ENCODE data around the gene KIAA1549. TPM values are rescaled to one million over a fixed set of nuclear protein-coding genes. Genes with fewer than 3 reads are reported as not detected.
"Not testable (repeated sequence)": the region's sequence is repeated elsewhere in the genome, so short reads cannot be mapped to it uniquely, and the experiment has no call there.

KIAA1549 gene
- total RNA-seq (2014; rRNA removed; shearing (Covaris generic)) = 2.2 and 2.4 TPM in 2 replicates

DNA sequence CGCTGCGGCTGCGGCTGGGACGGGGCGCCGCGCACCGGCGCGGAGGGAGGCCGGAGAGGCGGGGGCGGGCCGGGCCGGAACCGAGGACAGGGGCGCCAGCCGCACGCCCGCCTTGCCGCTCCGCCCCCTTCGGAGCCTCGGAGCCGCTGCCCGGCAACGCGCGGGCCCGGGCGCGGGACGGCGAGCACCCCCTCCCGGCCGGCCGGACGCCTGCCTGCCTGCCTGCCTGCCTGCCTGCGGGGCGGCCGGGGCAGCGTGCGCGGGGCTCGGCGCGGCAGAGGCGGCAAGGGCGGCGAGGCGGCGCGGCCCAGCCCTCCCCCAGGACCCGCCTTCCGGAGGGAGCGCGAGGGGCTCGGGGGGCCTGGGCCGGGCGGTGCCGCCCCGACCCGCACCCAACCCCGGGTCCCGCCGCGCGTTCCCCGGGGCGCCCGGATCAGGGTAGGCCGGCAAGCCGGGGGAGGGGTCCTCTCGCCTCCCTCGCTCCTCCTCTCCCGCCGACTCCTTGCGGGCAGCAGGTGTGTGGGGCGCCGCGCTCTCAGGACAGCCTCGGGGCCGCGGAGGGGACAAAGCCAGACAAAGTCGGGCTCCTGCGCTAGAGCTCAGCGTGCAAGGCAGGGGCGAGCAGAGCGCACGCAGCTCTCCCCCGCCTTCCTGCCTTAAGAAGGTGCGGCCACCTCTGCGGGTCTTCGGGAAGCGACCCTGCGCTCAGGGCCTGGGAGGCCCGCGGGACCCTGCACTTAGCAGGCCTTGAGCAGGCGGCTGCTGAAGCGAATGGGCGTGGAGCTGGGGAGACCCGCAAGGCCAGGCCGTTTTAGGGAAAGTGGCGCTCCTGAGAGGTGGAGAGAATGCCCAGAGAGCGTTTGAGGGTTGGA is at the start of gene KIAA1549:
Gene KIAA1549 (minus strand): TSS at position 58 of the 872 bp plus-strand sequence. CDS start 120 bp downstream, outside the sequence.
- DNase-seq (ENCODE audit: low spot score) = no peak

DNA sequence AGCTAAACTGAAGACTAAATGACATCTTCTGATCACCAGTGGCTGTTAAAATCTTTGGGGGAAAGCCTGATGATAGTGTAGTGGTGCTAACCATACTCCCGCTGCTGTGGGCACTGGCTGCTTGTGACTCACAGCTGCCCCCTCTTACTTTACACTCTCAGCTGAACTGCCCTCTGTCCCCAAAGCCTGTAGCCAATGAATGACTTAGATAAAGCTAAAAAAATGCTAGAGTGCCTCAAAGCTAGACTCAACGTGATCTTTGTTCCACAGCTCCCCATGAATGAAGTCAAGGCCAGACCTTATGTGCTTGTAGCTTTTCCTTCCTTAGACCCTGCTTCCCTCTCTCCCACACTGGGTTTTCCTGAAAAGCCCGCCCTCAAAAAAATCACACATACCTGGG is 48.2 kb upstream of the KIAA1549 start:
- no peak for DNase-seq (ENCODE audit: low spot score)

- DNase-seq (ENCODE audit: low spot score) = no peak
Observed at GRCh38 chr7:139026551-139026950, 45.4 kb upstream of the KIAA1549 start.

- not testable (repeated sequence) for DNase-seq (ENCODE audit: low spot score)
Observed at GRCh38 chr7:139025861-139026260, 44.7 kb upstream of the KIAA1549 start.

GRCh38 chr7:139023076-139023475 is 41.9 kb upstream of the KIAA1549 start:
- DNase-seq (ENCODE audit: low spot score) = no peak

GRCh38 chr7:139022286-139022685 is 41.1 kb upstream of the KIAA1549 start:
- DNase-seq (ENCODE audit: low spot score) = no peak

DNA sequence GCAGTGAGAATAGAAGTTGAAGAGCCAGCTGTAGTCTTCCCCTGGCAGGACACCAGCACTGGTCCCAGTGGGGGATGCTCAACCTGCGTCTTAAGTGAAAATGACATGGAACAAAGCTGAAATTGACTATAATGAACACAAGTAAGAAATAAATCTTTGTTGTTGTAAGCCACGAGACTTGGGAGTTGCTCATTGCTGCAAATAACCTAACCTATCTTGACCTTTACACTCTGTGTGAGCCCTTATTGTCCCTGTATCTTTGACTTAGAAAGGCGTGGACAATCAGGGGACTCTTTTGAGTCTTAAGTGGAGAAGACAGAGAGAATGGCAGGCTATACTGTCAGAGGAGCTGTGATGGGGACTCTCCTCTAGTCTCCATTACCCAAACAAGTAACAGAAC is 37.7 kb upstream of the KIAA1549 start:
- DNase-seq (ENCODE audit: low spot score) = no peak

DNA sequence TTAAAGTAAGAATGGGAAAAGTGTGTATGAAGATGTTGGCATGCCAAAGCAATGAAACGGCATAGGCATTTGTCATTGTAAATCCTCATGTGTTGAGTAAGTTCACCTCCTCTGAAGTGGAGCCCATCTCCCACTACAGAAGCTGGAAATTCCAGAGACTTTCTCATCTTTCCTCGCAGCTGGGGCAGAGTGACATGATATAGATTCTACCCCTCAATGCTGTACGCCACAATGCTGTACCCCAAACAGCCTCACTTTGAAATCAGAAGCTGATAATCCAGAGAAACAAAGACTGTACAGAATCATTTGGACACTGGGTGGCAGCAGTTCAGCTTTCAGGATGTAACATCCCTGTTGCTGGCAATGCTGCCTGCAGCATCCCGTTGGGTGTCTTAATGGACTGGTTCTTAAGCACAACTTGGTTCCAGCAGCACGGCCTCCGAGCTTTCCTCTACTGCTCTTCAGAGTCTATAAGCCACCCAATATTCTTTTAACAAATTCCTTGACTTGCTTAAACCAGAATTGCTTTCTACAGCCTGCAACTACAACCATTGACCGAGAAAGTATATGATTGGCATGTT is 35.8 kb upstream of the KIAA1549 start:
- DNase-seq (ENCODE audit: low spot score) = peak; percentile 67

DNA sequence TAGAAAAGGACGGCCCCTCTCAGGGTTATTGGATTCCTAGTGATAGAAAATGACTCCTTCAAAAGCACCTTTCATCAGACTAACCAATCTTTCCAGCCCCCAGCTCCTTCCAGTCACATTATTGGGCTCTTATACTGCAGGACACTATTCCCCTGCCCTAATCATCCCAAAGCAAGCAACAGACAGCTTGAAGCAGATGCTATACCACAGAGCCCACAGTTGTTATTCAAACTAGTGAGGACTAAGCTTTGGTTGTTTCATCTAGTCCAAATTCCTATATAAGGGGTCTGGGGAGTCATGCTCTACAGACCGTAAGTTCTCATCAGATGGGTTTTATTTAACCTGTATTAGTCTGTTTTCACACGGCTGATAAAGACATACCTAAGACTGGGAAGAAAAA is 30.2 kb upstream of the KIAA1549 start:
- no peak for DNase-seq (ENCODE audit: low spot score)

DNA sequence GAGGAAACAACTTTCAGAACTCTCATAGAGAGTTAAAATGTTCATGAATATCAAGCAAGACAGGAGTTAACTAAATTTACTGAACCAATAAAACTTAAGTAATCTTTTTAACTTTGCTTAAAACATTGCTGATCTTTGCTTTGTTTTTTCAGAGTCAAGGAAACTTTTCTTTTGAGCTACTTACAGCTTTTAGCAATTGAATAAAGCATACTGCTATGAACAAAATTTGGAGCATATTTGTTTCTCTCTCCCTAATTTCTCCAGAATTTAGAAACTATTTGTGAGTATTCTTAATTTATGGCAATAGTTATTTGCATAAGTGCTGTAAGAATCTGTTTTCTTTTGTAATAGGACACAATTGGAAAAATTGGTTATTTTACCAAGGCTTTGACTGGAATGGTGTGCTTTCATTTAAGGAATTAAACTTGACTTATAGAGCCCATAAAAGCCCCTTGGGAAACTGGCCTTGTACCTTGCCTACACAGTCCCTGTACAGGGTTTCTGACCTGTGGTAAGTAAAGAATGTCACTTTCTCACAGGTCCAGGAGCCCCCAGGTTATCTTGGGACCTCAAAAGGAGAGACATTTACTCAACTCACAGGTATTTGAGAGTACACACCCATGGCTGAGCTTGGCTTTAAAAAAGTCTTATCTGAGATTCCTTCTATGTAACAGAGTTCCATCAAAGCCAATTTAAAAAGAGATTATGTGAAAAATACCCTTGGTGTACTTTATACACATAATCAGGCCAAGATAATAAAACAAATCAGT is 23.3 kb upstream of the KIAA1549 start:
- DNase-seq (ENCODE audit: low spot score) = no peak

- DNase-seq (ENCODE audit: low spot score) = no peak
Observed at GRCh38 chr7:138999414-138999813, 18.2 kb upstream of the KIAA1549 start.

GRCh38 chr7:138992052-138992531 is 10.9 kb upstream of the KIAA1549 start:
- no peak for DNase-seq (ENCODE audit: low spot score)

- no peak for DNase-seq (ENCODE audit: low spot score)
Observed at GRCh38 chr7:138987686-138988085, 6.5 kb upstream of the KIAA1549 start.

GRCh38 chr7:138982204-138982623 is 1.0 kb upstream of the KIAA1549 start:
- DNase-seq (ENCODE audit: low spot score) = no peak

DNA sequence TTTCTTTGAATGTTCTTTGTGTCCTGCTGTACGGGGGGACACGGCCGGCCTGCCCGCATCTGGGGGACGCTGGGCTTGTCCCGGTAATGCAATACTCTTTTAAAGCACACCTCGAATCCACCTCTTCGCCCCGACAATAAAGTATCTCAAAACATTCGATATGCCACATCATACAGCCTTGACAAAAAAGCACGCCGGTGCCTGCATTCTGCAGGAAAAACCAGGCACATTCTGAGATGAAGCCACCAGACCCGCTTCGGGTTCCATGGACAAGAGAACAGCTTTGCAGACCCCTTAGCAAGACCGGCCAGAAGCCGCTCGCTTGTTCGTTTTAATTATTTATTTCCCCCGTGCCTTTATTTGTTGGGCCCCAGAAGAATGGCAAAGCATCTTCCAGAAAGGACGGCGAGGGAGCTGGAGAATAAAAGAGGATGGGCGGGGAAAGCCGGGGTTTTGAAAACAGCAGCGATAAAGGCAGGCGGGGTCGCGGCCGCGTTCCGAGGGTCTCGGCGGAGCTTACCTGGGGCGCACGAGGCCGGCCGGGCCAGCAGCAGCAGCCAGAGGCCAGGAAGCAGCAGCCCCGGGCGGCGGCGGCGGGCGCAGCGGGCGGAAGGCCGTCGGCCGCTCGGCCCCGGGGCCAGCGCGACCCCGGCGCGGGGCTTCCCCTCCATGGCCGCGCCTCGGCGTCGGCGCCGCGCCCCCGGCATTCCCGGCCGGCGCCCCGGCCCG is 462 bp downstream of the KIAA1549 start:
- no peak for DNase-seq (ENCODE audit: low spot score)

DNA sequence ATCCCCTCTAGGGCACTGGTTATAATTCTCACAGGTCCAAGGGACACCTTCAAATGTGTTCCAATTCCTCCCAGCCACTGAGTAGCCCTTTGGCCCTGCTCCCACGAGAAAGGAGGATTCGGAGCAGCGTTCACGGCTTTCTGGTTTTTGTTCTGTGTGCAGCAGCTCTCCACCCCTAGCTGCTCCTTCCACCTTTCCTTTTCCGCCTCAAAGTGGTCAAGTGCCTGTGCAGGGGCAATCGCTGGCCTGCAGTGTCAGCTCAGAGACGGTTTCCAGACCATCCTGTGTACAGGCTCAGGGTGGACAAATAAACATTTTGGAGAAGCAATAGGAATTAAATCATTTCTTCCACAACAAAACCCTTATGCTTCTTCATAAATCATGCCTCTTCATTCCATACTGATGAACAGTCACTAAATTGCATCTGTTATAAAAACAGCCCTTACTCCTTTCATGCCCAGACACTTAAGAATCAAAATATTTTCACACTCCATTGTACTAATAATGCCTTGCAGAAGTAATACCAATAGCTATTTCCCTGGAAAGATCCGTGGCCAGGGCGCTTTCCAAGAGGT is 1.1 kb downstream of the KIAA1549 start:
- DNase-seq (ENCODE audit: low spot score) = no peak

GRCh38 chr7:138979226-138979979 is 1.8 kb downstream of the KIAA1549 start:
- DNase-seq (ENCODE audit: low spot score) = no peak

DNA sequence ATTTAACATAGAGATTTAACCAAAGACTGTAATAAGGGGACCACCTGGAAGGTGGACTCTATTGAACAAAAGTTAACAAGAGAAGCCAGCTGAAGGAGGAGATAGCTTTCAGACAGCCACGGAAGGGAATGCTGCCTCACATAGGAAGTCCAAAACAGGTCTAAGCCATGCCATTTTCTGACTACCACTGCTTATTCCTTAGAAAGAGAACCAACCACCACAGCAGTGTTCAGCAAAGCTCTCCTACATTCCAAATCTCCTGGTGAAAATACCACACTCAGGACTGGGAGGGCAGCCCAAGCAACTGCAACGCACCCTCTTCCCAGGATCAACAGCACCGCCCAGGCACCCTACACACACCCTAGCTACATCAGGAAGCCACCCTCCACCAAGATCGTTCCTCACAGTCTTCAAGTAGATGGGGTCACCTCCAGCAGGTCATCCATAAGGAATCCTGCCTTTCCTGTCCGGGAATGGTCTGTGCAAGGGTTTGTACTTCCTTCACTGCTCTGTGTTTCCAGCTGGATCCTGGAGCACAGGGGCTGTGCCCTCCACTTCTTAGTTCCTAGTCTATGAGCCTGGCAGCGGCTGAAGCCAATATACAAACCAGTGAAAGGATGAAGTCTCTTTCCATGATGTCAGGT is 2.5 kb downstream of the KIAA1549 start:
- no peak for DNase-seq (ENCODE audit: low spot score)

- DNase-seq (ENCODE audit: low spot score) = not testable (repeated sequence)
Observed at GRCh38 chr7:138976161-138976560, 5.0 kb downstream of the KIAA1549 start.
